Common myeloid progenitor, CD34-positive (primary cell): Measurements from ENCODE around the gene GAGE12H.
"Not testable (repeated sequence)": the region's sequence is repeated elsewhere in the genome, so short reads cannot be mapped to it uniquely, and the experiment has no call there.

ENCODE experiments used
- CTCF ChIA-PET: fragments of 350-600 bp; sonication (Branson Sonifier 250); formaldehyde crosslinking; loops from one replicate; lab custom pipeline; 2021; ENCODE audit warnings: antibody characterized with exemption; lab: Charles Lee
- POLR2A ChIA-PET: fragments of 350-600 bp; sonication (Branson Sonifier 250); formaldehyde crosslinking; loops from one replicate; lab custom pipeline; 2021; ENCODE audit warnings: antibody characterized with exemption; lab: Charles Lee
- DNase-seq, 3 donors: peaks; one replicate each; pipeline versions ENCODE4 v3.0.0 to v3.0.0-alpha.2; 2013
- H3K27ac ChIP-seq, 2 experiments: 1 replicate in 1 of 2; 2 replicates in 1 of 2; pipeline ENCODE4 v1.7.0; 2013; ENCODE audit warnings: inconsistent platforms in 2 of 2, low read length in 2 of 2, mild to moderate bottlenecking in 2 of 2, low read depth in 1 of 2, moderate library complexity in 1 of 2; ENCODE audit not compliant: severe bottlenecking in 2 of 2, insufficient read depth in 1 of 2, poor library complexity in 1 of 2
- H3K27me3 ChIP-seq, 5 experiments: replicated peaks in 2 of 5; 1 replicate in 3 of 5; 2 replicates in 2 of 5; pipeline versions ENCODE4 v1.6.1 to v1.7.0; 2013; ENCODE audit warnings: low read length in 4 of 5, mild to moderate bottlenecking in 2 of 5, moderate library complexity in 2 of 5, inconsistent platforms in 1 of 5; ENCODE audit not compliant: insufficient read depth in 5 of 5, control insufficient read depth in 4 of 5
- H3K36me3 ChIP-seq, 4 experiments: 1 replicate in 2 of 4; 2 replicates in 2 of 4; pipeline versions ENCODE4 v1.6.1 to v1.7.0; 2013; ENCODE audit warnings: low read length in 3 of 4, control low read depth in 1 of 4, mild to moderate bottlenecking in 1 of 4; ENCODE audit not compliant: control insufficient read depth in 4 of 4, insufficient read depth in 4 of 4
- H3K4me1 ChIP-seq, 4 experiments: 1 replicate in 3 of 4; 2 replicates in 1 of 4; pipeline versions ENCODE4 v1.6.1 to v1.7.1; 2013; ENCODE audit warnings: low read length in 3 of 4, mild to moderate bottlenecking in 3 of 4, control low read depth in 1 of 4, inconsistent platforms in 1 of 4, moderate library complexity in 1 of 4; ENCODE audit not compliant: control insufficient read depth in 4 of 4, insufficient read depth in 4 of 4; ENCODE audit errors: control extremely low read depth in 1 of 4
- H3K4me3 ChIP-seq, 7 experiments: 1 replicate in 4 of 7; 2 replicates in 3 of 7; pipeline versions ENCODE4 v1.5.1 to v1.7.0; 2013; ENCODE audit warnings: mild to moderate bottlenecking in 7 of 7, low read length in 6 of 7, moderate library complexity in 6 of 7, inconsistent platforms in 2 of 7, low read depth in 2 of 7, control low read depth in 1 of 7; ENCODE audit not compliant: insufficient read depth in 4 of 7, control insufficient read depth in 1 of 7; ENCODE audit errors: extremely low read depth in 1 of 7
- H3K9me3 ChIP-seq, 5 experiments: 1 replicate in 4 of 5; 2 replicates in 1 of 5; pipeline versions ENCODE4 v1.6.1 to v1.7.1; 2013; ENCODE audit warnings: low read length in 4 of 5, mild to moderate bottlenecking in 2 of 5, inconsistent platforms in 1 of 5, low read depth in 1 of 5, moderate library complexity in 1 of 5; ENCODE audit not compliant: control insufficient read depth in 4 of 5, insufficient read depth in 2 of 5; ENCODE audit errors: control extremely low read depth in 1 of 5
- WGBS: methylation state at CpG from one replicate; pipeline ENCODE4 v1.1.5; 2013; ENCODE audit not compliant: insufficient coverage; 5-methylcytosine and 5-hydroxymethylcytosine counted together

Gene GAGE12H

DNA sequence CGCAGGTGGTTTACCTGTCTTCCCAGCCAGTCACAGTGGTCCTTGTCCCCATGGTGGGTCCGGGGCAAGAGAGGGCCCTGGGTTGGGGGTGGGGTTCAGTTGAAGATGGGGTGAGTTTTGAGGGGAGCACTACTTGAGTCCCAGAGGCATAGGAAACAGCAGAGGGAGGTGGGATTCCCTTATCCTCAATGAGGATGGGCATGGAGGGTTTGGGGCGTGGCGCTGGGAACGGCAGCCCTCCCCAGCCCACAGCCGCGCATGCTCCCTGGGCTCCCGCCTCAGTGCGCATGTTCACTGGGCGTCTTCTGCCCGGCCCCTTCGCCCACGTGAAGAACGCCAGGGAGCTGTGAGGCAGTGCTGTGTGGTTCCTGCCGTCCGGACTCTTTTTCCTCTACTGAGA lies 9.6 kb upstream of the GAGE12H start, which contains the start of gene GAGE12G:
TSS of gene GAGE12G (plus strand) at position 301 of the 400 bp plus-strand sequence. CDS start 1,155 bp downstream, outside the sequence.
- POLR2A ChIA-PET, DNase-seq, H3K9me3 ChIP-seq, H3K36me3 ChIP-seq, H3K4me1 ChIP-seq, CTCF ChIA-PET, H3K4me3 ChIP-seq, H3K27me3 ChIP-seq, H3K27ac ChIP-seq: not testable (repeated sequence)
- no CpG with 5 or more reads among the region's 16 CpGs for WGBS

DNA sequence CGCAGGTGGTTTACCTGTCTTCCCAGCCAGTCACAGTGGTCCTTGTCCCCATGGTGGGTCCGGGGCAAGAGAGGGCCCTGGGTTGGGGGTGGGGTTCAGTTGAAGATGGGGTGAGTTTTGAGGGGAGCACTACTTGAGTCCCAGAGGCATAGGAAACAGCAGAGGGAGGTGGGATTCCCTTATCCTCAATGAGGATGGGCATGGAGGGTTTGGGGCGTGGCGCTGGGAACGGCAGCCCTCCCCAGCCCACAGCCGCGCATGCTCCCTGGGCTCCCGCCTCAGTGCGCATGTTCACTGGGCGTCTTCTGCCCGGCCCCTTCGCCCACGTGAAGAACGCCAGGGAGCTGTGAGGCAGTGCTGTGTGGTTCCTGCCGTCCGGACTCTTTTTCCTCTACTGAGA lies 9.4 kb downstream of the GAGE12H start, which contains the start of gene GAGE2A:
TSS of gene GAGE2A (plus strand) at position 301 of the 400 bp plus-strand sequence. CDS start 1,155 bp downstream, outside the sequence.
- H3K4me1 ChIP-seq, H3K36me3 ChIP-seq, CTCF ChIA-PET, H3K4me3 ChIP-seq, DNase-seq, POLR2A ChIA-PET, H3K27me3 ChIP-seq, H3K27ac ChIP-seq, H3K9me3 ChIP-seq: not testable (repeated sequence)
- WGBS: no CpG with 5 or more reads among the region's 16 CpGs

DNA sequence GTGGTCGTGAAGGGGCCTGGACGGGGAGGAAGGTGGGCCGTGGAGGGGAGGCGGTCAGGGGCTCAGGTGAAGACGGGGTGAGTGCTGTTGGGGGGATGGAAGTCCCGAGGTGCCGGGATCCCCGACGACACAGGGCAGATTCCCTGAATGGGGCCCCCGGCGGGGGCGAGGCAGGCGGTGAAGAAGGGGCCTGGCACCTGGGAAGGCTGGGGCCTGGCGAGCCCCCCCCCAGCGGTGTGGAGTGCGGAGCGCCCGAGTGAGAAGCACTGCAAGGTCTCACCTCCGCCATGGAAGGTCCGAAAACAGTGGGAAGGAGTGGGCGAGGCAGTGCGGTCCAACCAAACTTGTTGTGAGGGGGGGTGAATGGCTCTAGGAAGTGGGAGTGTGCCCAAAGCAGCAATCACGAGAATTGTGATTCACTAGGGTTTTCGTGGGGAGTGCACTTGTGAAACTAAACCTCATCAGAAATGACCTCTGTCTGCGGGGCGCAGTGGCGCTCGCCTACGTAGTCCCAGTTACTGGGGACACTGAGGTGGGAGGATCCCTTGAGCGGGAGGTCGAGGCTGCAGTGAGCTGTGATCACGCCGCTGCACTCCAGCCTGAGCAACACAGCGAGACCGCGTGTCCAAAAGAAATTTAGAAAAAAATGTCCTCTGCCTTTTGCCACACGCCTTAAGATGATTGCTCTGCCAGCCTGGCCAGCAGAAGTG lies 10.2 kb downstream of the GAGE12H start:
- CTCF ChIA-PET, H3K36me3 ChIP-seq, POLR2A ChIA-PET, H3K4me3 ChIP-seq, H3K27me3 ChIP-seq, DNase-seq, H3K9me3 ChIP-seq, H3K27ac ChIP-seq, H3K4me1 ChIP-seq: not testable (repeated sequence)
- 94% methylated on average over 12 of the region's 37 CpGs for WGBS

DNA sequence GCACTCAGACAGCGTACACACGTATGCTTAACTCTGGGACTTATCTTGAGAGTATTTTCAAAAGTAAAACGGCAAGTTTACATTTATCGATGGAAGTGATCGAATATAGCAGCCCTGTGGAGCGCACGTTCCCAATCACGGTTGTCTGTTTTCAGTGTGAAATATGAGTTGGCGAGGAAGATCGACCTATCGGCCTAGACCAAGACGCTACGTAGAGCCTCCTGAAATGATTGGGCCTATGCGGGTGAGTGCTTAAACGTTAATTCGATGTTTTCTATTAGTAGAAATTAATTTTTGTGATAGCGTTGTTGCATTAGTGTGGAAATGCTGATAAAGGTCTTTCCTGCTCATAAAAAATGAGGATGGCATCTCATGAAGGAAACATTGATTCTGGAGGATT lies 10.7 kb downstream of the GAGE12H start:
- POLR2A ChIA-PET, H3K27ac ChIP-seq, H3K27me3 ChIP-seq, DNase-seq, CTCF ChIA-PET, H3K36me3 ChIP-seq, H3K4me3 ChIP-seq, H3K4me1 ChIP-seq, H3K9me3 ChIP-seq: not testable (repeated sequence)
- no CpG with 5 or more reads among the region's 17 CpGs for WGBS

DNA sequence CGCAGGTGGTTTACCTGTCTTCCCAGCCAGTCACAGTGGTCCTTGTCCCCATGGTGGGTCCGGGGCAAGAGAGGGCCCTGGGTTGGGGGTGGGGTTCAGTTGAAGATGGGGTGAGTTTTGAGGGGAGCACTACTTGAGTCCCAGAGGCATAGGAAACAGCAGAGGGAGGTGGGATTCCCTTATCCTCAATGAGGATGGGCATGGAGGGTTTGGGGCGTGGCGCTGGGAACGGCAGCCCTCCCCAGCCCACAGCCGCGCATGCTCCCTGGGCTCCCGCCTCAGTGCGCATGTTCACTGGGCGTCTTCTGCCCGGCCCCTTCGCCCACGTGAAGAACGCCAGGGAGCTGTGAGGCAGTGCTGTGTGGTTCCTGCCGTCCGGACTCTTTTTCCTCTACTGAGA lies 19.0 kb downstream of the GAGE12H start, which contains the start of gene GAGE1:
TSS of gene GAGE1 (plus strand) at position 301 of the 400 bp plus-strand sequence. CDS start 1,155 bp downstream, outside the sequence.
- no CpG with 5 or more reads among the region's 16 CpGs for WGBS
- H3K27me3 ChIP-seq, H3K4me3 ChIP-seq, POLR2A ChIA-PET, H3K4me1 ChIP-seq, H3K27ac ChIP-seq, H3K36me3 ChIP-seq, DNase-seq, H3K9me3 ChIP-seq, CTCF ChIA-PET: not testable (repeated sequence)

DNA sequence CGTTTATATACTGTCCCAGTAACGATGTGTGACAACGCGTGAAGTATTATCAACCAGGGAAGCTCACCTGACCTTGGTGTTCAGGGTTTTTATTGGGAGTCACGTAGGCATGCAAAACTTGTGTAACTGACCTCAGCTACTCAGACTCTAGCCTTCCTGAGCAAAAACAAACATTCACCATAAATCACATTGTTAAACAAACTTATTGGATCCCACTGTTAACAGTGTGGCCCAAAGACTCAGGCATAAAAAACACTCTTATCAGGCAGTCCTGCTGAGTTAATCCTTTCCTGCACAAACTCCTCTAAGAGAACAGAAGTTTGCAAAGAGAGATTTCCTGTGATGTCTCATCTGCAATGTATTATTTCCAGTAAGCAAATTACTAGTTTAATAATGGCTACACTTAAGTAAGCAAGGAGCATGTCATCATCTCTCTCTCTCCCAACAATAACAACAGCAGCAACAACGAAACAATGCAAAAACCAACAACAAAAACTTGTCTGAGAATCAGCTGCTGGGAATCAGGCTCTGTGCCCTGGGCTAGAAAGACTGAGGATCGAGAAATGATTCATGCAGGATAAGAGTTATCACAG lies 31.1 kb downstream of the GAGE12H start:
- H3K4me3 ChIP-seq: no peak overlapping the region
- no peaks in the 10 kb centered on the region for H3K27me3 ChIP-seq
- no peaks in the 10 kb centered on the region for H3K9me3 ChIP-seq
- no peaks in the 10 kb centered on the region for H3K36me3 ChIP-seq
- no peak overlapping the region for H3K27ac ChIP-seq
- WGBS: 75% methylated on average over 7 of the region's 7 CpGs
- H3K4me1 ChIP-seq: no peaks in the 10 kb centered on the region
- DNase-seq: peak in 1 of 3 donors; percentile 1
- POLR2A ChIA-PET: interaction anchor here (0.6 kb wide), 1 partner anchor 1384 kb away, joined by 4 read pairs; no protein-coding TSS in a partner anchor
- CTCF ChIA-PET: no interaction called here

DNA sequence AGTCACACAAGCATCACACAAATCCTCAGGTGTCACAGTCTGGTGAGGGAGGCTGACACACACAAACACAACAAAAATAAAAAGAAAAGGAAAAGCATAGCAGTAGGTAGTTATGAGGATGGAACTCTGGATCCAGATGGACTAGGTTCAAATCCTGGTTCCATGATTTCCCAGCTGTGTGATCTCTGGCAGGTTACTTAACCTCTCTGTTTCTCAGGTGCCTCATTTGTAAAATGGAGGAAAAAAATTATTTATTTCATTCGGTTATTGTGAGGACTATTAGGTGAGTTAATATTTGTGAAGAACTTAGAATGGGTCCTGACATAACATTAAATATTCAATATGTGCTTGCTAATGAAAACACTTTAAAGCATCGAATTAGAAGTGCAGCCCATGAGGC lies 38.8 kb downstream of the GAGE12H start:
- Histone ChIP-seq H3K4me3 (no peak overlapping the region), H3K4me1 (no peaks in the 10 kb centered on the region), H3K27ac (no peak overlapping the region), H3K27me3 (no peaks in the 10 kb centered on the region), H3K9me3 (no peaks in the 10 kb centered on the region), H3K36me3 (no peaks in the 10 kb centered on the region)
- no CpG with 5 or more reads among the region's 2 CpGs for WGBS
- ChIA-PET POLR2A (no interaction called here), CTCF (no interaction called here)
- no peak for DNase-seq
